Stimulated activated CD4-positive, alpha-beta T cell treated with anti-CD3 and anti-CD28 coated beads, Interleukin-15, amount 100 ng/mL, for 24 hours (primary cell): ENCODE measurements around the gene PLD5.
"Not testable (repeated sequence)": the region's sequence is repeated elsewhere in the genome, so short reads cannot be mapped to it uniquely, and the experiment has no call there.

ENCODE experiments used
- DNase-seq: peaks from one replicate; pipeline ENCODE4 v3.0.0-alpha.2; 2020

PLD5 gene

GRCh38 chr1:242264419-242264818 lies 260.1 kb downstream of the PLD5 start:
- not testable (repeated sequence) for DNase-seq

GRCh38 chr1:242245255-242245654 lies 279.2 kb downstream of the PLD5 start:
- DNase-seq = no peak

DNA sequence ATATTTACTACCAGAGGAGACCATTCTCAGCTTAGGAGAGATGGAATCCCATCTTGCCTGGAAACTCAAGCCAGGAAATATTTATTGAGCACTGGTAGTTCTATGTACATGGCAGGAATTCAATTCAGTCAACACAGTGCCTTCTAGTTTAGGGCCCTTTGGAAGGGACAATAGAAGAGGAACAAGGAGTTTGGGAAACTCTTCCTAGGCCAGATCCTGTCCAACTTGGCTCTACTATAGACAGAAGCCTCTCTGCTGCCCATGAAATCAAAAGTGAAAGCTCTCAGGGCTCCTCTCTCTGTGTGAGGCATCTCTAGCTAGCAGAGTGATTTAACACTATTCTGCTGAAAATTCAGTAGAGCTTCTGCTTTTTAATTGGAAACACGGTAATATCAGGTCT lies 281.0 kb downstream of the PLD5 start:
- no peak for DNase-seq

DNA sequence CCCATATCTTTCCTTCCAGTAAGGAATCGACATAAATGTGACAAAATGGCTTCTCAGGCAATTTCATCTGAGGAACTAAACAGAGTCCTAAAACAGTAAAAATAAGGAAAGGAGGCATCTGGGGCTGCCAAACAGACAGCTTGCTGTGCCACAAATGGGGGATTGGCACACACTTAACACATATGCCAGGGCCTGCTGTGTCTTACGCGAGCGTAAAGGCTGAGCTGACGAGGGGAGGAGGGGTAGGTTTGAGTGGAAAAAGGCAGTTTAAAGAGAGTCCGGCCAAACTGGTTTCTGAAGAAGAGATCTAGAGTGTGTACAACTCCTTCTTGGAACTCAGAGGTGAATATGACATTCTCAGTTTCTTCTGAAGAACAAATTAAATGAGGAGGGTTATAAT lies 281.5 kb downstream of the PLD5 start:
- DNase-seq = no peak

GRCh38 chr1:242241936-242242335 lies 282.6 kb downstream of the PLD5 start:
- no peak for DNase-seq

DNA sequence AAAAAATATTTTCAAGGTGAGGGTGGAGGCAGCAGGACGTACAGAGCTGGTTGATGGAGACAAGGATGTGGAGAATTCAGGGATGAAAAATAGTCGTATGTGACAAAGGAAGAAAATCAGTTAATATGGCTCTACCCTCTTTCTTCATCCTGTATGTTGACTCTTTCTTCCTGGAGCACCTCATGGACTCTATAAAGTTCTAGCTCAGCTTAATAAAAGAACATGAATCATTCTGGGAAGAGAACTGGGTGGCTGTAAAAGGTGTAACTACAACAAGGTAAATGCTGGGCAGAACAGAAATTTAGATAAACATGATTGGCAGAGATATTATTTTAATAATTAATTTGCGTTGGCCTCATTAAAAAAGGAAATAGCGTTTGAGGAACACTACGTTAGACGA lies 283.8 kb downstream of the PLD5 start:
- no peak for DNase-seq

GRCh38 chr1:242240077-242240476 lies 284.4 kb downstream of the PLD5 start:
- no peak for DNase-seq

DNA sequence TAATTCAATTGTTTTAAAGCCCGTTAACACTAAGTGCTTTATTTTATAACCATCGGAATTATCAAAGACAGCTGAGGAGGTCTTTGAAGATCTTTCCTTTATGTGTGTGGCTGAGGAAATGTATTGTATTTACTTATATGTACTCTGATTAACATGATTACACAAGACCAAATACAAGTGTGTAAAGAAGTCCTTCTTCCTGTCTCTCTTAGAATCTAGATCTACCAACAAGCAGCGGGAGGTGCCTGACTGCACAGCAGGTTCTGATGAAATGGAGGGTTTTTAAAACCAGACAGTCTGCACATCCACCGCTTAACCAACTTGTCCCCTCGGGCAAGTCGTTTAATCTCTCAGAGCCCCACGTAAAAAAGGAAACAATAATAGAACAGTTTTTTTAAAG lies 285.1 kb downstream of the PLD5 start:
- no peak for DNase-seq

DNA sequence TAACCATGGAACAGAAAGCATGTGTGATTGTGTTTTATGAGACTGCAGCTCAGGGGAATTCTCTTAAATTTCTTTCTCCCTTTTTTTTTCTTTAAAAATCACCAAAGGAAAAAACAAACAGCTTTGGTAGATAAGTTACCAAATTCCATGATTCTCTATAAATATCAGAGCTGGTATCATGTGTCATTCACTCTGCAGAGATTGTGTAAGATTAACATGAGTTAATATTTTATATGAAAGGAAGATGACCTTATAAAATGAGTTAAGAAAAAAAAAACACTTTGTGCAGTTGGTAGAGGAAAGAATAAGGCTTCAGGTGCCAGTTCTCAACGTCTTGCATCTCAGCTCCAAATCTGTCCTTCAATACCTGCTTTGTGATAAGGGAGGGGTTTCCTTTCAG lies 287.4 kb downstream of the PLD5 start:
- DNase-seq = no peak

DNA sequence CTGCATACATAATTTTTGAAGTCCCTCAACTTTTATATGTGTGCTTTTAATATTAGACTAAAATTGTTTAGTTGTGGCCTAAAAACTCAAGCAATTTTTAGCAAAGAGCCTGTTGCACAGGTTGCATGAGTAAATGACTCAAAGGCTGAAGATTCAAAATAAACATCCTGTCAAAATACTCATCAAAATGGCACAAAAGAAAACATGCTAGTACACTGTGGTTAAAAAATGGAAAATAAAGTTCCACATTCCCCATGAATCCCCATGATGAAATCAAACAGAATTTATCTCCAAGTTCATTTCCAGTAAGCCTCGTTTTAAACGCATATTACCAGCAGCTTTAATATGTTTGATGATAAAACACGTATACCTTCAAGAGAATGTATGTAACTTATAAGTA lies 295.5 kb downstream of the PLD5 start:
- no peak for DNase-seq

DNA sequence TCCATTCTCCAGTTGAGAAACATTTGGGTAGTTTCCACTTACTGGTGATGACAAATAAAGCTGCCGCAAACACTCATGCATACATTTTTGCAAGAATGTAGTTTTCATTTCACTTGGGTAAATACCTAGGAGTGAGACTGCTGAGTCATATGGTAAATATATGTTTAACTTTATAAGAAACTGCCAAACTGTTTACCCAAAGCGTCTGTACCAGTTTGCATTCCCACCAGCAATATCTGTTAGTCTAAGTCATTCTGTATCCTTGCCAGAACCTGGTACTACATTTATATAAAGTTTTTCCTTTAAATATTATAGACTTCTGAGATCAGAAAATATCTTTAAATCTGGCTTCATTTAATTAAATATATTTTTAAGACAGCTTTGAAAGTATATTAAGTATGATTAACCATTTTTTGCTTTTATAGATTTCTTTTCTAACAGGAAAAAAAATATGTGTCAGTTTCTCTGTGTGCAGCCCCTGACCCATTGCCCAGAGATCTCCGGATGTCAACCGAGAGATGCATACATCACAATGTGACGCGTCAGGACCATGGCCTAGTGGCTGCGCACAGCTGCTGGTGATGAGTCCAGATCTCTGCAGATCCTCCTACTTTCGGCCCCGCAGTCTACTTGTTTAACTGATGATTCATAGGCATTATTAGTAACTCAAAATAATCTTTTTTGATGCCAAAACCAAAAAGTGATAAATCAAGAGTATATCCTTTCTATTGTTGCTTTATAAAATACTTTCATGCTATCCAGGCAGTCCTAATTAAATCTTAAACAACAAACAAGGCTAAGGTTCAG lies 298.5 kb downstream of the PLD5 start:
- no peak for DNase-seq

- not testable (repeated sequence) for DNase-seq
Measured at GRCh38 chr1:242224878-242225766, 299.4 kb downstream of the PLD5 start.

DNA sequence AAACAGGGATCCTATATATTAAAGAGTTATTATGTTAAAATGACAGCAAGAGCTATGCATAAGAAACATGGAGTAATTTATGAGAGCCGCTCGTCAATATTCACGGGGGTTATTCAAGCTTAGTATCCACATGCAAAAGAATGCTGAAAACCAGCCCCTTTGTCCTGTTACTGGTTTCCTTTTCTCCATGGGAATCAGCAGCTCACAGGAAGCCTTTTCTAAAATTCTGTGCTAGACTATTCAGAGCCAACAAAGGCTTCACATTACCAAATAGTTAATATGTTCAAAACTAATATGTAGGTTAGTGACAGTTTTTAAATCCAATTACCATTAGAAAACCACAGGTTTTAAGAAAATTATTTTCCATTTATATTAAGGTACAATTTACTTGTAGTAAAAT lies 300.0 kb downstream of the PLD5 start:
- DNase-seq = no peak

DNA sequence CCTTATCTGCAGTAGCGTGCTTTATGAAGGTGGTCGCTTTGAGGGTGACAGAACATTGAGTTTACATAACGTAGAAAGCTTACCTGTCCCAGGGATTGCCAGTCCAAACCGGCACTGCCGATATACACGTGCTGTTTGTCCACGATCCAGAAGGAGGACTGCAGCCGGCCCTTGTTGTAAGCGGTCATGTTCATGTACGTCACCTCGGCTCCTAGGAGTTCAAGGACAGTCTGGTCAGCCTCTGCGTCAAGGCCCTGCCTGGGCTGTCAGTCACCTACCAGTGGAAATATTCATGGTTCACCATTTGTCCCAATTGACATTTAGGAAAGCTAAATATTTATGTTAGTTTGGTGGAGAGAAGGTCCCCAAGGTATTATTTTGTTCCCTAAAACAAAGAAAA lies 304.6 kb downstream of the PLD5 start:
- no peak for DNase-seq

DNA sequence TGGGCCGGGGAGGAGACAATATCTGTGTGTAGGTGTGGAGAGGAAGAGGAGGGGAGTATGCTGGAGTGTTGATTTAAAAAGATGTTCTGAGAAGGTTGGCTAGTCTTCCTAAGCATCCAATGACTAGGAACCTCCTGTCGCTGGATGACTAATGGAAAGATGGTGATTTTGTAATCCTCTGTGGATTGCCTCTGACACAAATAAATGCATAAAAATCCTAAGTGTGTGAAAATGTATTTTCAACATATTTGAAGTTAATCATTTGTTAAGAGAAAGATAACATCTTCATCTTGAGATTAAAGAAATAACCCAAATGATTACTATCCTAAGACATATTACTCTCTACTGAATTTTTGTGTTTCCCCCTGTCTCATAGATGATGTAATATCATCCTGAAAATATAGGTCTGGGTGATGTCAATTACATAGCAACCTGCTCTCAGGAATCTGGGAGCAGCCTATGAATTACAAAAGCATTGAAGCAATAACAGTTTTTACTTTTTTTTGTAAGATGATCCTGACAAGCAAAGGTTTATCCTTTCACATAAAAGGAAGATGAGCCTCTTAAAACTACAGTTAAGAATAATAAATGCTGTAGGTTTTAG lies 305.1 kb downstream of the PLD5 start:
- DNase-seq = no peak

DNA sequence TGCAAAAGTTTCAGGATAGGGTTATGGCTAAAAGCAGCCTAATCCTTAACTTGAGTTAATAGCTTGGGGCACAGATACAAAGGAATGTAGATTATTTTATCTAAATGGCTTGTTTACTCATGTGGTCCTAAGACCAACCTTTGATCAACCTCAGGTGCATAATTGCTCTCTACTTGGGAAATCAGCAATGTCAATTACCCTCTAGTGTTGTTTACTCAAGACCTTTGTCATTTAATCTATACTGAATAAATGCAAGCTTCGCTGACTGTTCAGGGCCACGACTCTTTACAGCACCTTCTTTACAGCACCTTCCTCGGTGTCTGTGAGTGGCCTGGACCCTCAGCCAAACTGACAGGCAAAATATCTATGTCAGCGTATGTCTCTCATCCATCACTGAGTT lies 308.1 kb downstream of the PLD5 start:
- DNase-seq = no peak

GRCh38 chr1:242214455-242214854 lies 310.0 kb downstream of the PLD5 start:
- not testable (repeated sequence) for DNase-seq

GRCh38 chr1:242212961-242213360 lies 311.5 kb downstream of the PLD5 start:
- DNase-seq = not testable (repeated sequence)

- DNase-seq = no peak
Measured at GRCh38 chr1:242212401-242212800, 312.1 kb downstream of the PLD5 start.

DNA sequence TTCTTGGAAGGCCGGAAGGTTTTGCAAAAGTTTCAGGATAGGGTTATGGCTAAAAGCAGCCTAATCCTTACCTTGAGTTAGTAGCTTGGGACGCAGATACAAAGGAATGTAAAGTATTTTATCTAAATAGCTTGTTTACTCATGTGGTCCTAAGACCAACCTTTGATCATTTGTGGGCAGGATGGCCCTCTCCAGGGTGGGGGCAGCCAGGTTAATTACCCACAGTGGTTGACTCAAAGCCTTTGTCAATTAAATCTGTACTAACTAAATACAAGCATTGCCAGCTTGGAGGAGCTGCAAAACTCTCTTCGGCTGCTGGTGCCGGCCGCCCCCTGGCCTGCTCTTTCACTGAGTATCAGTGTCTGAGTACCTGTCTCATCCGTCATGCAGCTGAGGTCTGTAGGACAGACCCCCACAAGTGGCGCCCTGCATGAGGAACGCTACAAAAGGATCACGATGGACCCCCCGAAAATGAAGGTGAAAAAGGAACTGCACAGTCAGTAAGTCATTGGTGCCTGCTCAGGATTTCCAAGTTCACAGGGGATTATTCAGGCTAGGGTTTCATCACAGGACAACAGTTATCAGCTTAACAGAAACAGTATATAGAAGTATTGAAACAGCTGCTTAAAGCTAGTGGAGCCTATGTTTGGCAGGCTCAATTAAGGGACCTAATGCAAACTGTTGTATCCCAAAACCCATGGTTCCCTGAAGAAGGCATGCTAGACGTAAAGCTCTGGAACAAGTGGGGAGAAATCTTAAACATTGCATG lies 313.1 kb downstream of the PLD5 start:
- DNase-seq = no peak

- DNase-seq = not testable (repeated sequence)
Measured at GRCh38 chr1:242210316-242210715, 314.2 kb downstream of the PLD5 start.

DNA sequence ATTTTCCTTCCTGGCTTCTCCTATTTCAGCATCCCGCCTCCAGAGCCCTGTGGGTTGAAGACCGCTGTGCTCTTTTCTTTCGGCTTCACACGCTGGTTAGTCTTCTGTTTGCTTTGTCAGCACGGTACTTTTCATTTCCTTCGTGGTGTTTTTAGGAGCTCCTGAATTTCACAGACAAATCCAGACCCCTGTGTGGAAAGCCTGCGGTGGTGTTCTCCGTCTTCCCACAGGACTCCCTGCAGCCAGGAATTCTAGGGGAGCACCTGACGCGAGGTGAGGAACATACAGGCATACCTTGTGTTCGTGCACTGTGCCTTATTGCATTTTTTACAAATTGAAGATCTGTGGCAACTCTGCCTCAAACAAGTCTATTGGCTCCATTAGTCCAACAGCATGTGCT lies 315.4 kb downstream of the PLD5 start:
- DNase-seq = no peak

- DNase-seq = no peak
Measured at GRCh38 chr1:242208021-242208420, 316.5 kb downstream of the PLD5 start.
